Right lobe of liver (tissue), 6 donors: Measurements from ENCODE around the gene C1orf210. TPM values are rescaled to one million over a fixed set of nuclear protein-coding genes. Genes with fewer than 3 reads are reported as not detected.

Experiments used
- ATAC-seq, 4 donors: fragments of 200-7000 bp; cut with Tn5 transposase; one replicate each; pipeline ENCODE4 v1.9.1; 2020; ENCODE audit warnings: mild to moderate bottlenecking in 4 of 4, moderate library complexity in 4 of 4
- DNase-seq, 3 donors: peaks; one replicate each; pipeline ENCODE4 v3.0.0-alpha.2; 2020
- H3K27ac ChIP-seq, 3 donors: fragments of 200-600 bp; one replicate each; pipeline ENCODE4 v1.8.0; 2022
- H3K27me3 ChIP-seq, 2 donors: fragments of 200-600 bp; one replicate each; pipeline ENCODE4 v1.8.0; 2022
- H3K36me3 ChIP-seq, 4 donors: fragments of 200-600 bp; sonication (generic) in 1 of 4; one replicate each; pipeline versions ENCODE4 v1.5.1 to v1.8.0; 2017 to 2022; ENCODE audit warnings: control low read depth in 1 of 4
- H3K4me1 ChIP-seq, 4 donors: fragments of 200-600 bp; sonication (generic) in 1 of 4; one replicate each; pipeline versions ENCODE4 v1.5.1 to v1.8.0; 2017 to 2022; ENCODE audit warnings: control low read depth in 1 of 4
- H3K4me3 ChIP-seq, 3 donors: fragments of 200-600 bp; one replicate each; pipeline ENCODE4 v1.8.0; 2022
- H3K9me3 ChIP-seq, 4 donors: fragments of 200-600 bp; sonication (generic) in 1 of 4; one replicate each; pipeline versions ENCODE4 v1.5.1 to v1.8.0; 2017 to 2022; ENCODE audit warnings: control low read depth in 1 of 4
- CTCF ChIP-seq, 4 donors: fragments of 200-600 bp in 3 of 4; fragments of 450-650 bp in 1 of 4; IDR thresholded peaks; one replicate each; pipeline versions ENCODE4 v1.5.1 to v1.8.0; 2016 to 2022; ENCODE audit warnings: antibody characterized with exemption in 4 of 4, mild to moderate bottlenecking in 2 of 4
- POLR2A ChIP-seq: fragments of 450-650 bp; IDR thresholded peaks from one replicate; pipeline ENCODE4 v1.6.1; 2017; ENCODE audit warnings: antibody characterized with exemption, mild to moderate bottlenecking
- WGBS: methylation state at CpG from one replicate; pipeline ENCODE4 v1.1.6; 2018; ENCODE audit warnings: low coverage, low lambda C conversion rate; ENCODE audit not compliant: insufficient coverage; ENCODE audit errors: missing lambda C conversion rate; 5-methylcytosine and 5-hydroxymethylcytosine counted together
- intact Hi-C, 2 donors: fragments of 100-400 bp; cut with DNase I; formaldehyde crosslinking; loops; one replicate each; pipeline versions ENCODE4 v1.11.2 to v1.14.1; 2022
- total RNA-seq, 6 experiments: library from RNA; depleted of rRNA in 2 of 6; stranded (reverse); fragments of >200 nt in 2 of 6; fragmentation: NEBNext Ultra II Directional in 3 of 6; extraction: Animal tissue kit (Norgen Biotek cat#: 25700) in 3 of 6; gene quantifications; one replicate each; pipeline versions ENCODE4 v1.1.0 to v1.2.4, GENCODE V29; 2016 to 2023
- donor health status: DM: no; HTN: yes; CAD: no.
- donor health status: DM: no; HTN: no; CAD: no.
- donor health status: DM: no; HTN: no; CAD: no.
- donor health status: DM: no; HTN: yes; CAD: no.
- donor health status: DM: no; HTN: yes; CAD: no.

The C1orf210 gene
- total RNA-seq, 6 experiments from 2014 or later = 0.58 to 2.7 (median 1.7) TPM

GRCh38 chr1:43243299-43243698, 42.1 kb downstream of the C1orf210 start:
- intact Hi-C loops = no loop called here
- Histone ChIP-seq H3K27me3 (no peaks in the 10 kb centered on the region), H3K9me3 (no peaks in the 10 kb centered on the region), H3K27ac (no peak overlapping the region), H3K4me3 (no peak overlapping the region), H3K36me3 (no peaks in the 10 kb centered on the region), H3K4me1 (peaks cover 0 to 48% (median 16%) of the 10 kb centered on the region in 4 donors)
- TF ChIP-seq CTCF (IDR thresholded peaks at IDR 0.05) (no peak), POLR2A (no peak)
- WGBS = 63% methylated on average over 4 of the region's 6 CpGs
- no peak for DNase-seq
- ATAC-seq = no peak

- 19% methylated on average over 4 of the region's 6 CpGs for WGBS
- DNase-seq = no peak
- H3K4me3 ChIP-seq = no peak overlapping the region
- intact Hi-C loops = no loop called here
- H3K4me1 ChIP-seq = peaks cover 0 to 64% (median 24%) of the 10 kb centered on the region in 4 donors
- H3K36me3 ChIP-seq = no peaks in the 10 kb centered on the region
- TF ChIP-seq POLR2A (no peak), CTCF (IDR thresholded peaks at IDR 0.05) (no peak)
- H3K27me3 ChIP-seq = no peaks in the 10 kb centered on the region
- H3K9me3 ChIP-seq = no peaks in the 10 kb centered on the region
- no peak overlapping the region for H3K27ac ChIP-seq
- peak in 3 of 4 donors; percentile 14 to 69 (median 18) for ATAC-seq
These were observed 44.0 kb downstream of the C1orf210 start for GRCh38 chr1:43241413-43241836.

- no peak overlapping the region for H3K4me3 ChIP-seq
- no peaks in the 10 kb centered on the region for H3K27me3 ChIP-seq
- WGBS = 43% methylated on average over 3 of the region's 3 CpGs
- H3K9me3 ChIP-seq = no peaks in the 10 kb centered on the region
- no peaks in the 10 kb centered on the region for H3K36me3 ChIP-seq
- TF ChIP-seq POLR2A = no peak
- no peak for TF ChIP-seq CTCF (IDR thresholded peaks at IDR 0.05)
- H3K4me1 ChIP-seq = peaks cover 0 to 83% (median 33%) of the 10 kb centered on the region in 4 donors
- intact Hi-C loops = loop anchor here (10.0 kb wide), 1 partner anchor 145 kb away; the partner anchor contains the start of genes MED8 (in 2 of the 2) and SZT2 (in 2 of the 2)
- H3K27ac ChIP-seq = no peak overlapping the region
- ATAC-seq (no peak), DNase-seq (no peak)
These were observed 45.9 kb downstream of the C1orf210 start for GRCh38 chr1:43239484-43239883.

GRCh38 chr1:43238991-43239469, 46.4 kb downstream of the C1orf210 start:
- Histone ChIP-seq H3K27me3 (no peaks in the 10 kb centered on the region), H3K36me3 (no peaks in the 10 kb centered on the region), H3K4me1 (peaks cover 0 to 87% (median 34%) of the 10 kb centered on the region in 4 donors), H3K9me3 (no peaks in the 10 kb centered on the region), H3K27ac (peak overlapping the region in 1 of 3 donors; percentile 41), H3K4me3 (no peak overlapping the region)
- no peak for DNase-seq
- TF ChIP-seq CTCF (IDR thresholded peaks at IDR 0.05) = no peak
- WGBS = 26% methylated on average over 3 of the region's 3 CpGs
- intact Hi-C loops = loop anchor here (10.0 kb wide), 1 partner anchor 146 kb away; the partner anchor contains the start of genes MED8 (in 2 of the 2) and SZT2 (in 2 of the 2)
- ATAC-seq = peak in 1 of 4 donors; percentile 31
